GM19099 (cell line): ENCODE measurements around the gene CTPS1.

Experiments
- POLR2A ChIP-seq: IDR thresholded peaks from 3 replicates; pipeline ENCODE4 v1.6.1; 2011; ENCODE audit warnings: low read depth; ENCODE audit not compliant: insufficient read length; ENCODE audit errors: extremely low read depth

The CTPS1 gene

GRCh38 chr1:40955266-40955665 is 24.2 kb upstream of the CTPS1 start:
- TF ChIP-seq POLR2A = no peak

DNA sequence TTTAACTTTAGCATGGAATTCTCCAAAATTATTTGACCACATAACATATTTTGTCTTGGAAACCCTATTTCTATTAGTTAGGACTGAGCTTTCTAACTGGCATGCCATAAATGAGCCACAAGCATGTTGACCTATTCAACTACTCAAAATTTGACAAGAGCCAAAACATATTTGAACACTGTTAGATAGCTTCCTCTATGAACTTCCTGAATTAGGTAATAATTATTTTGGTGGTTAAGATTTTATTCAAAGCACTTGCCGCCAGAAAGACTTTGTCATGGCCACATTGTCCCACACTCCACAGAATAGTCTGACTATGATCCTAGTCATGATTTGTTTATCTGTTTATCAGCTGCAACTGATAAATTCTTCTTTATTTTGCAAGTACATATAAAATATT is 23.1 kb upstream of the CTPS1 start:
- TF ChIP-seq POLR2A = no peak

DNA sequence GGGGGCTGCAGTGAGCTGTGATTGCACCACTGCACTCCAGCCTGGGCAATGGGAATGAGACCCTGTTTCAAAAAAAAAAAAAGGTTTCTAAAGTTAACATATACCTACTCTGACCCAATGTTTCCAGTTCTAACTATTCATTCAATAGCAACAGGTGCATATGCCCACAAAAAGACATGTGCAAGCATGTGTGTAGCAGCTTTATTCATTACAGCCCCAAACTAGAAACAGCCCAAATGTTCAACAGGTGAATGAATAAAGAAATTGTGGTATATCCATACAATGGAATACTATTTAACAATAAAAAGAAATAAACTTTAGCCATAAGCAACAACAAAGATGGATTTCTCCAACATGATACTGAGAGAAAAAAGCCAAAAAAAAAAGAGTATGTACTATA is 21.3 kb upstream of the CTPS1 start:
- TF ChIP-seq POLR2A = no peak

DNA sequence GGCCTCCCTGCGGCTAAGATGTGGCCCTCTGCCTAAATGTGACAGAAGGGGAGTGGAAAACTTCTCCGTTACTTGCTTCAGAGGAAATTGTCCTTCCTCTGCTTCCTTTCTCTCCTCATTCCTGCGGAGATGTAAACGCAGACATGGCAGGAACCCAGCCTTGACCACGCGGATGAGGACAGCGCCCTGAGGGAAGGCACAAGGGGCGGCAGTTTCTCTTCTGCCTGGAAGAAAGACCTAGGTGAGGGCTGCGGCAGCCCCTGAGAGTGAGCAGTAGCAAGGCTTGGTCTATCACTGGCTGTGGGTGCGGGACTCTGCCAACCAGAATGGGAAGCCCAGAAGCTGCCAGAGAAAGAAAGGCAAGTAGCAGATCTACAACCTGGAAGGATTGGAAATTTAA is 14.0 kb upstream of the CTPS1 start:
- no peak for TF ChIP-seq POLR2A

DNA sequence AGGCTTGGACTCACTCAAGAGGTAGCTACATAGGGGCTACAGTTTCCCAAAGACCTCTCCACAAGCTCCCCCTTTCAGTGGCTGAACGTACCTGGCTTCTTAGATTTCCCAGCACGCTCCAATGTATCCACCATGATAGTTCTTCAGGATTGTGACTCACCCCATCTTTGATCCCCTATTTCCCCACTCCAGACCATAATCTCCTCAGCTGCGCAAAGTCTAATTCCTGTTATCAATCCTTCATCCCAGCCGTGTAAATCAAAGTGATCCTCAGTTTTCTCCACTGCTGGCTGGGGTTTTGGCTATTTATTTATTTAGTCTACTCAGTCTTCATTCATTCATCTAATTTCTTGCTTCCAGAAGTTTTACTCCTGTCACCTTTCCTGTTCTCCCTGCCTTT is 13.1 kb upstream of the CTPS1 start:
- TF ChIP-seq POLR2A = no peak

DNA sequence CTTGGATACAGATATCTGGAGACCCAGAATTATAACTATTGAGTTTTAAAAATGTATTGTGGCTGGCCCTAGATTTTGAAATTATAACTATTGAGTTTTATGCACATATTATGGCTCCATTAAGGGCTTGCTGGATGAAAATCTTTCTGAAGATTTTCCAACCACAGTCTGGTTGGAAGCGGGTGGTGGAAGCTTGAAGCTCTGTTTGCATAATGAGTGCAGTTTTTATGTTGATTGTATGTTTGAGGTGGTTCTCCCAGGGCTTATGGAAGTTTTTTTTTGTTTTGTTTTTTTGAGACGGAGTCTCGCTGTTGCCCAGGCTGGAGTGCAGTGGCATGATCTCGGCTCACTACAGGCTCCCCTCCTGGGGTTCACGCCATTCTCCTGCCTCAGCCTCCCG is 10.1 kb upstream of the CTPS1 start:
- no peak for TF ChIP-seq POLR2A

- TF ChIP-seq POLR2A = no peak
Observed at GRCh38 chr1:40971966-40972365, 7.5 kb upstream of the CTPS1 start.

DNA sequence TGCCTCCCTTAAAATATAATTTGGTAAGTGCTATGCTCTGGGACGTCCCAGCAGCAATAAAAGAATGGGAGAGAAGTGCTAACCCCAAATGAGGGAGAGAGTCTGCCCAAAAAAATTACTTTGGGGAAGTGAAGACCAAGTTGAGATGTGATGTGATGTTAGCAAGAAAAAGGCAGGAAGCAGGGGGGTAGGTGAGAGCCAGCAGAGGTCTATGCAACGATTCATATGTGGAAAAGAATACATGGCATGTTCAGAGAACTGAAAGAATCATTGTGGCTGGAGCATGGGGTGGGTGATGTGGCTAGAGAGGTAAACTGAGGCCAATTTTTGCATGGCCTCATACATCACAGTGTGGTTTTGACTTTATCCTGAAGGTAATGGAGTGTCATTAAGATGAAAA is 5.6 kb upstream of the CTPS1 start:
- TF ChIP-seq POLR2A = no peak

DNA sequence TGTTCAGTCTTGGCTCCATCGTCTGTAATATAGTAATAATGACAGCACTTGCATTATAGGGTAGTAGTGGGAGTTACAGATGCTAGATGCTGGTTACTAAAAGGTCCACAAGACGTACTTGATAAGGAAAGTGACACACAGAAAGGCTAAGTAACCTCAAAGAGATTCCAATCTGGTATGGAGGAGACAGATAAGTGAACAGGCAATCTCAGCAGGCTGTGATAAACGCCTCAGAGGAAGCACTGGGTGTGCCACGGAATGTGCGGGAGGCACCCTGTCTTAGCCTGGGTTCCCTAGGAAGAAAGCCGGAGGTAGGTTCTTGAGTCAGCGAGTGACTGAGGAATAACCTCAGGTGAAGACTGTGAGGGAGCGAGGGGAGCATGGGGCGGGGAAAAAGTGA is 4.6 kb upstream of the CTPS1 start:
- TF ChIP-seq POLR2A = no peak

DNA sequence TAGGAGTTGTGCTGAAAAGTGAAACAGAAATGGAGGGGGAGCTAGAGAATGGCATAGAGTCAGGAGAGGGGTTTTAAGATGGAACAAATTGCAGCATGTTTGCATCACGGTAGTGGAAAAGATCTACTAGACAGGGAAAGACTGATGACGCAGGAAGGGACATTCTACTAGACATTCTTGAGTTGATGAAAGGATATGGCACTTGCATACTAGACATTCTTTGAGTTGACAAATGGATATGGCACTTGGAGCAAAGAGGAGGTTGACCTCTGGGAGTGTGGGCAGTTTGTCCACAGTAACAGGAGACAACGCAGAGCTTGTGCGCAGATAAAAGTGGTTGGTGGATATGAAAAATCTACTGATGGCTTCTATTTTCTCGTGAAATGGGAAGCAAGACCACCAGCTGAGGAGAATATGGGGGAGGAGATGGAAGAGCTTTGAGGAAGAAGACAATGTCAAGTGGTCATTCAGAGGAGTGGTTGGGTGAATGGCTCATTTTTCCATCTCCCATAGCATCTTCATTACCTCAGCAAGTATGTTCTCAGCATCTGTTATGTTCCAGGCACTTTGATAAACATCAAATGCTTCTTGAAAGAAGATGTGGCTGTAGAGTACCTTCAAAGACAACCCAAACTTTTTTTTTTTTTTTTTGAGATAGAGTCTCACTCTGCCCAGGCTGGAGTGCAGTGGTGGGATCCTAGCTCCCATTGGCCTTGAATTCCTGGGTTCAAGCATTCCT is 2.4 kb upstream of the CTPS1 start:
- TF ChIP-seq POLR2A = no peak

DNA sequence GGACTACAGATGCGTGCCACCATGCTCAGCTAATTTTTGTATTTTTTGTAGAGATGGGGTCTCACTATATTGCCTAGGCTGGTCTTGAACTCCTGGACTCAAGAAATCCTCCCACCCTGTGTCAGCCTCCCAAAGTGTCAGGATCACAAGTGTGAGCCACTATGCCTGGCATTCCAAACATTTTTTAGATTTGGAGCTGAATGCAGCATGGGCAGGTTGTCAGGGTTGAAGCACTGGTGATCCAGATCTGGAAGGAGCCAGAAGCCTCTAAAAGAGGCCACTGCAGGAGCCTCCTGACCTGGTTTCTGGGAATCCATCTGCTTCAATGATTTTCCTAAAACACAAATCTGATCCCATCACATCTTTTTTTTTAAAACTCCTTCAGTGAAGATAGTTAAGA is 1.8 kb upstream of the CTPS1 start:
- TF ChIP-seq POLR2A = no peak

DNA sequence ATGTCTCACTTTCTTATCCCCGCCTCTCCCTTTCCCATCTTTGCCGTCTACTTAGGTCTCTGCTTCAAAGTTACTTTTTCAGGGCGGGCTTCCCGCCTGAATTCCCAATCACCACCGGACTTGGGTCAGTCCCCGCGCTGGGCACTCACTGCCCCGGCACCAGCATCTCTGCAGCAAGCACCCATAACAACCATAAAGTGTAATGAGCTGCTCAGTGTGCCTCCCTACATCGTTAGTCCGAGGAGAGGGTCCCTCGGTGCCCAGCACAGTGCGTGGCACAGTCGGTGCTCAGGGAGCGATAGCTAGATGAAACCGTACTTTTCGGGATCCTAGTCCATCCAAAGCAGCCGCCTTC is 633 bp upstream of the CTPS1 start:
- no peak for TF ChIP-seq POLR2A

- TF ChIP-seq POLR2A = no peak
Observed at GRCh38 chr1:40980068-40980452, 564 bp downstream of the CTPS1 start.

DNA sequence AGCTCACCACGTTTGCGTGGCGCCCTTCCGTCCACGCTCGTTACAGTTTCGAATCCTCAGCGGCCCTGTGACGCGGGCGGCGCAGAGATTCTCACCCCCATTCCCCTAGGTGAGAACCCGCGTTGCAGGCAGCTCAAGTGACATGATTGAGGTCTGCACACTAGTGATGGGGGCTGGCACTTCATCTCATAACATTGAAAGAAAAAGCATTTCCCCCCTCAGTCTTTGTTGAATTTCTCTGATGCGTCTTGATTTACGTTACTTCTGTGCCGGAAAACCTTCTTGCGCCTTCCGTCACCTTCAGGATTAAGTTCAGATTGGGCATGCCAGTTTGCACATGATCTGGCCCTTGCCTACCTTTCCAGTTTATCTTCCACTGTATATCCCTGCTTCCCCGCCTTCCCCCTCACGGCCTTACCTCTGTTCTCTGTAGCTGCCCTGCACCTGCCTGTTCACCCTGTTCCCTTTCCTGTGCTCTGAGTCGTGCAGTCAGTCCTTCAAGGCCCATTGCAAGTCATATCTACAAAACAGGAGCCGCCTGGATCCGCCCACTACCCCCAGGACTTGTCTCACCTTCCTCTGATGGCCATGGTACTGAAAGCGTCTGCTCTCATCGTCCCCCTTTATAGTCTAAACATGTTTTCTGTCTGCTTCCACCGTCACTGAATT is 1.1 kb downstream of the CTPS1 start:
- TF ChIP-seq POLR2A = peak; percentile 47

- no peak for TF ChIP-seq POLR2A
Observed at GRCh38 chr1:40981691-40982448, 2.4 kb downstream of the CTPS1 start.

DNA sequence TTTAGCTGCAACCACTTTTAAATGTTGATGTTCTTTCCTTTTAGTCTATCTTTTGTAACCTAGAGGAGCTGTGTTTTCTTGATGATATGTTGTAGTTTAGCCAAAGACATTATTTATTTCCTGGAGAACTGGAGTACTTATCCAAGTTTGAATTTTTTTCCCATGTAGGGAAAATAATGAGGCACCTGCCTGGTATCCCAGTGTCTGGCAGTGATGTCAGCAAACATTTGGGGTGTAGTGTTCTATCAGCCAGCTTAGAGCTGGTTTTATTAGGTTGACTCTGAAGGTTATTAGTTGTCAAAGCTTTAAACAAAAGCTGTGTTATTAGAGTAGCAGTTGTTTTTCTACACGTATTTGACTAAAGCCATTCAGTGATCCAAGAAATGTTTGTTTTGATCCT is 3.2 kb downstream of the CTPS1 start:
- TF ChIP-seq POLR2A = no peak
